ENCODE data around the gene UVSSA. TPM values are rescaled to one million over a fixed set of nuclear protein-coding genes. Genes with fewer than 3 reads are reported as not detected.

UVSSA gene
- total and polyA plus RNA-seq, 9 of the 15 experiments (the other 6 are each of a cell fraction or from before 2014, with no cell fraction given): 0.21 to 14.6 (median 3.3) TPM

DNA sequence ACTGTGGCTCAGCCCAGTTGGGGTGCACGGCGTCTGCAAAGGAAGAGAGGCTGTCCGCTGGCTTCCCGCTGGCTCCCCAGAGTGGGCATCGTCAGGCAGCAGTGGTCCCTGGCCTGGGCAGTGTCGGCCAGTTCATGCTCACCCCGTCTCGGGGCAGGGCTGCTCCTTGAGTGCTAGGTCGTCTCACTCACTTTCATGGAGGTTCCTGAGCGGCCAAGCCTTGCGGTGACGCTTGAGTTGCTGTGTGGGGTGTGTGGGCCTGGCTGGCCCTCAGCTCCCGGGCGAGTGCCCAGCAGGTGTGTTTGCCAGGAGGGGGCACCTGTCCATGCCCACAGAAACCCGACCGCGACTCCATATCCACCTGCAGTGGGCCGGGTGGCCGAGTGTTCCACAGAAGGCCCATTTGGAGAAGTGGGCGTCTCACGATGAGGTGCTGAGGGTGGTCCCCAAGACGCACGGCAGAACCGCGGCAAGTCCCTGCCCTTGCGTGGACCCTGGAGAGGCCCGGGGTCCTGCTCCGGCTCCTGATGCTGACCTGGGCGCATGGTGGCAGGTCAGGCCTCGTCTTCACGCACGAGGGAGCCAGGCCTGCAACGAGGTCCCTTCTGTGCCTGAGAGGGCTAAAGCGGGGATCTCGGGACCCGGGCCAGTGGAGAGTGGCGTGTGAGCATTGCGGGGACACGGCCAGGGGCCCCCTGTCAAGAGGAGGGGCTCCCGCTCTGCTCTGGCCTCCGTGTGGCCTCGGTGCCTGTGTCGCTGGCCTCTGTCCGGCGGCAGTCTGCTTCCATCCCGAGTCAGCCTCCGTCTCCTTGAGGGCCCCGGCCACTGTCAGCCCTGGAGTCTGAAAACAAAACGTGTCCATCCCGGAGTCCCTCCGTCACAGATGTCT lies 18.5 kb upstream of the UVSSA start:
- FAIRE-seq (no peak), DNase-seq (ENCODE audit: extremely low read depth in 1 of 4, low spot score in 3 of 4) (no peak), ATAC-seq (no peak)
- in situ Hi-C loops (cut with MboI) (no loop called here), intact Hi-C loops (cut with micrococcal nuclease) (no loop called here)
- H3K27me3 ChIP-seq (ENCODE audit: control insufficient read depth in 2 of 2, insufficient read depth in 2 of 2, low read length in 2 of 2): no peaks in the 10 kb centered on the region
- no peak overlapping the region for H3K9ac ChIP-seq (ENCODE audit: insufficient read depth in 1 of 2, low read depth in 2 of 2, low read length in 2 of 2)
- peaks cover 0 to 14% of the 10 kb centered on the region in 2 experiments; a peak in 2 of 5 replicates for H3K4me1 ChIP-seq (replicated peaks in 1 of 2; ENCODE audit: control insufficient read depth in 2 of 2, insufficient read depth in 2 of 2, low read length in 2 of 2)
- H3K4me3 ChIP-seq: no peak overlapping the region
- no peaks in the 10 kb centered on the region for H3K9me1 ChIP-seq (ENCODE audit: control insufficient read depth, insufficient read depth, low read length)
- 94% methylated on average over 28 of the region's 51 CpGs for WGBS (ENCODE audit: insufficient coverage, low coverage, missing lambda C conversion rate)
- POLR2A ChIA-PET: interaction anchor here (0.6 to 0.8 kb wide), 2 partner anchors 15 to 393 kb away, joined by 3 to 6 read pairs; partner anchors contain the start of genes TACC3 and TMEM129
- BruUV-seq (replicated peaks): no TSS peak
- H4K20me1 ChIP-seq (replicated peaks; ENCODE audit: control insufficient read depth, insufficient read depth, low read length): no peaks in the 10 kb centered on the region; the same call in 1 of the 2 replicates
- H3K27ac ChIP-seq (ENCODE audit: extremely low read depth, low read depth, low read length): no peak overlapping the region
- CTCF ChIA-PET (ENCODE audit: low intra/inter-chr PET ratio): no interaction called here
- peaks cover 86% of the 10 kb centered on the region; the same call in 2 of the 3 replicates for H3K36me3 ChIP-seq (ENCODE audit: control insufficient read depth, insufficient read depth, low read length)
- H3K79me2 ChIP-seq (ENCODE audit: control insufficient read depth, insufficient read depth, low read length): peaks cover 3% of the 10 kb centered on the region; the same call in 2 of the 3 replicates
- TF ChIP-seq RBM22 (IDR thresholded peaks at IDR 0.05; ENCODE audit: low read depth, low read length, poor library complexity, severe bottlenecking): peak; percentile 20
- TF ChIP-seq ZC3H4 (CRISPR knock-in tag; IDR thresholded peaks at IDR 0.05; ENCODE audit: borderline replicate concordance): no peak
- no peak for TF ChIP-seq ZNF79 (CRISPR knock-in tag; IDR thresholded peaks at IDR 0.05; ENCODE audit: low read depth)
- TF ChIP-seq POLR2G (IDR thresholded peaks at IDR 0.05; ENCODE audit: low read depth, low read length): peak; percentile 52
- TF ChIP-seq, protein P1, sequence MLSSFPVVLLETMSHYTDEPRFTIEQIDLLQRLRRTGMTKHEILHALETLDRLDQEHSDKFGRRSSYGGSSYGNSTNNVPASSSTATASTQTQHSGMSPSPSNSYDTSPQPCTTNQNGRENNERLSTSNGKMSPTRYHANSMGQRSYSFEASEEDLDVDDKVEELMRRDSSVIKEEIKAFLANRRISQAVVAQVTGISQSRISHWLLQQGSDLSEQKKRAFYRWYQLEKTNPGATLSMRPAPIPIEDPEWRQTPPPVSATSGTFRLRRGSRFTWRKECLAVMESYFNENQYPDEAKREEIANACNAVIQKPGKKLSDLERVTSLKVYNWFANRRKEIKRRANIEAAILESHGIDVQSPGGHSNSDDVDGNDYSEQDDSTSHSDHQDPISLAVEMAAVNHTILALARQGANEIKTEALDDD (IDR thresholded peaks at IDR 0.05): no peak
- no peaks in the 10 kb centered on the region for H3K9me3 ChIP-seq (replicated peaks; ENCODE audit: control insufficient read depth, insufficient read depth, low read depth, low read length)
- no peak overlapping the region for H3K4me2 ChIP-seq (ENCODE audit: insufficient read depth, low read length)
- H2AFZ ChIP-seq (ENCODE audit: low read depth, low read length): no peak overlapping the region

All from K562 (cell line).